HepG2 (cell line): Measurements from ENCODE around the gene SYNM. TPM values are rescaled to one million over a fixed set of nuclear protein-coding genes. Genes with fewer than 3 reads are reported as not detected.

ENCODE experiments used
- ATAC-seq: fragments of 200-7000 bp; cut with Tn5 transposase; 3 replicates; pipeline ENCODE4 v1.9.1; 2020; ENCODE audit warnings: mild to moderate bottlenecking, moderate library complexity
- BruUV-seq: library from RNA; stranded (reverse); fragments of 400-500 nt; replicated peaks from 2 replicates; lab custom pipeline; 2021; lab: Mats Ljungman, UMichigan
- CTCF ChIA-PET: fragments of 300-600 bp; formaldehyde crosslinking; extraction: SDS; loops from one replicate; lab custom pipeline; 2021; ENCODE audit warnings: low total read pairs, inconsistent platforms, low intra/inter-chr PET ratio; lab: Yijun Ruan, JAX
- POLR2A ChIA-PET: fragments of 350-600 bp; sonication (Branson Sonifier 250); formaldehyde crosslinking; loops from one replicate; lab custom pipeline; 2020; ENCODE audit warnings: antibody characterized with exemption, inconsistent platforms; lab: Yijun Ruan, JAX
- DNase-seq: peaks from one replicate; pipeline ENCODE4 v3.0.0-alpha.2; 2015; ENCODE audit warnings: low spot score
- FAIRE-seq: peaks from 3 replicates; lab custom pipeline; 2011; peaks lifted over from hg19 to GRCh38; lab: Jason Lieb, UNC
- H2AFZ ChIP-seq: one replicate; pipeline ENCODE4 v1.6.1; 2011; ENCODE audit warnings: low read length, inconsistent platforms
- H3K27ac ChIP-seq: fragments of 300-600 bp; 3 replicates; pipeline ENCODE4 v1.8.0; 2011; ENCODE audit warnings: mixed run types, mild to moderate bottlenecking, mixed read lengths, low read length, inconsistent platforms; ENCODE audit not compliant: insufficient read depth; ENCODE audit errors: extremely low read length
- H3K27me3 ChIP-seq, 2 experiments: fragments of 200-600 bp in 1 of 2; 2 replicates in 1 of 2; 3 replicates in 1 of 2; pipeline versions ENCODE4 v1.6.0 to v1.8.0; 2011; ENCODE audit warnings: low read length in 2 of 2, mild to moderate bottlenecking in 2 of 2, moderate library complexity in 2 of 2, inconsistent platforms in 1 of 2; ENCODE audit not compliant: insufficient read depth in 2 of 2, control insufficient read depth in 1 of 2
- H3K36me3 ChIP-seq, 2 experiments: fragments of 200-600 bp in 1 of 2; replicated peaks in 1 of 2; 2 replicates in 1 of 2; 3 replicates in 1 of 2; pipeline versions ENCODE4 v1.5.1 to v1.8.0; 2011; ENCODE audit warnings: low read length in 2 of 2, inconsistent platforms in 1 of 2; ENCODE audit not compliant: insufficient read depth in 2 of 2, control insufficient read depth in 1 of 2
- H3K4me1 ChIP-seq: 2 replicates; pipeline ENCODE4 v1.5.1; 2012; ENCODE audit warnings: low read length, inconsistent platforms; ENCODE audit not compliant: insufficient read depth
- H3K4me2 ChIP-seq: 2 replicates; pipeline ENCODE4 v1.6.0; 2011; ENCODE audit warnings: low read depth, low read length, inconsistent platforms
- H3K4me3 ChIP-seq, 3 experiments: fragments of 200-600 bp in 1 of 3; sonication (generic), shearing (Covaris generic) in 1 of 3; replicated peaks in 1 of 3; 2 replicates each; pipeline ENCODE4 v1.5.1; 2011 to 2016; ENCODE audit warnings: low read length in 3 of 3, inconsistent platforms in 2 of 3, low read depth in 2 of 3, mild to moderate bottlenecking in 2 of 3, control low read depth in 1 of 3, mixed read lengths in 1 of 3; ENCODE audit not compliant: insufficient read depth in 1 of 3
- H3K79me2 ChIP-seq: one replicate; pipeline ENCODE4 v1.6.1; 2011; ENCODE audit warnings: low read length, inconsistent platforms; ENCODE audit not compliant: insufficient read depth
- H3K9ac ChIP-seq: 2 replicates; pipeline ENCODE4 v1.6.0; 2011; ENCODE audit warnings: mild to moderate bottlenecking, low read depth, low read length, inconsistent platforms; ENCODE audit not compliant: insufficient read depth
- H3K9me3 ChIP-seq: 2 replicates; pipeline ENCODE4 v1.5.1; 2012; ENCODE audit warnings: mild to moderate bottlenecking, low read length
- H4K20me1 ChIP-seq: 2 replicates; pipeline ENCODE4 v1.6.0; 2011; ENCODE audit warnings: inconsistent platforms, mild to moderate bottlenecking, low read length, moderate library complexity; ENCODE audit not compliant: insufficient read depth
- ARNT2 ChIP-seq: sonication (generic); formaldehyde crosslinking; IDR thresholded peaks from 2 replicates; pipeline ENCODE4 v1.8.0; 2022; ENCODE audit warnings: mild to moderate bottlenecking, low read depth, missing genetic modification reagents, moderate library complexity
- ATF4 ChIP-seq, 2 experiments: fragments of 450-650 bp in 1 of 2; sonication (generic) in 1 of 2; formaldehyde crosslinking; IDR thresholded peaks; 2 replicates each; pipeline versions ENCODE4 v1.5.0 to v1.8.0; 2020 to 2022; ENCODE audit warnings: mild to moderate bottlenecking in 1 of 2, missing genetic modification reagents in 1 of 2
- CBFB ChIP-seq: sonication (generic); formaldehyde crosslinking; IDR thresholded peaks from 2 replicates; pipeline ENCODE4 v1.4.0; 2020; ENCODE audit warnings: missing genetic modification reagents
- CBX2 ChIP-seq, 2 experiments: fragments of 200-600 bp in 1 of 2; sonication (generic); formaldehyde crosslinking in 1 of 2; IDR thresholded peaks; 2 replicates each; pipeline versions ENCODE4 v1.7.0 to v1.8.1; 2018 to 2022; ENCODE audit warnings: low read depth in 2 of 2, low read length in 1 of 2, mild to moderate bottlenecking in 1 of 2, missing genetic modification reagents in 1 of 2
- HDAC6 ChIP-seq: fragments of 200-600 bp; sonication (generic); IDR thresholded peaks from 2 replicates; pipeline ENCODE4 v1.7.0; 2017; ENCODE audit warnings: mild to moderate bottlenecking, antibody characterized with exemption, low read length, low read depth
- MTF2 ChIP-seq: sonication (generic); formaldehyde crosslinking; IDR thresholded peaks from 2 replicates; pipeline ENCODE4 v1.5.0; 2020; ENCODE audit warnings: missing genetic modification reagents, borderline replicate concordance
- MZF1 ChIP-seq: sonication (generic); formaldehyde crosslinking; IDR thresholded peaks from 2 replicates; pipeline ENCODE4 v1.8.1; 2023; ENCODE audit warnings: mild to moderate bottlenecking, missing genetic modification reagents, borderline replicate concordance
- NBN ChIP-seq: fragments of 450-650 bp; conservative IDR thresholded peaks from 2 replicates; pipeline ENCODE4 v1.6.1; 2017
- PTBP1 ChIP-seq: fragments of 200-400 bp; formaldehyde crosslinking; IDR thresholded peaks from 2 replicates; pipeline ENCODE4 v1.6.1; 2018; ENCODE audit warnings: low read length, low read depth; ENCODE audit not compliant: poor library complexity, severe bottlenecking
- RXRA ChIP-seq: sonication (generic); formaldehyde crosslinking; IDR thresholded peaks from 2 replicates; pipeline ENCODE4 v1.5.1; 2020; ENCODE audit warnings: missing genetic modification reagents
- THYN1 ChIP-seq: sonication (generic); formaldehyde crosslinking; IDR thresholded peaks from 2 replicates; pipeline ENCODE4 v1.8.1; 2023; ENCODE audit warnings: low read depth, mild to moderate bottlenecking, moderate library complexity, missing genetic modification reagents, borderline replicate concordance
- ZNF549 ChIP-seq: sonication (generic); formaldehyde crosslinking; IDR thresholded peaks from 2 replicates; pipeline ENCODE4 v1.5.0; 2020; ENCODE audit warnings: missing genetic modification reagents
- ZNF660 ChIP-seq: sonication (generic); formaldehyde crosslinking; IDR thresholded peaks from 2 replicates; pipeline ENCODE4 v1.5.1; 2020; ENCODE audit warnings: mild to moderate bottlenecking, low read depth, missing genetic modification reagents, borderline replicate concordance
- ZNF780A ChIP-seq: sonication (generic); formaldehyde crosslinking; IDR thresholded peaks from 2 replicates; pipeline ENCODE4 v1.8.0; 2022; ENCODE audit warnings: mild to moderate bottlenecking, missing genetic modification reagents, moderate library complexity
- WGBS: methylation state at CpG from one replicate; pipeline ENCODE4 v1.1.6; 2017; ENCODE audit warnings: low lambda C conversion rate; 5-methylcytosine and 5-hydroxymethylcytosine counted together
- in situ Hi-C: cut with HindIII; loops from 2 replicates; pipeline ENCODE4 v1.10.0; 2017; ENCODE audit warnings: low pct_unique_long_range_greater_than_20kb; ENCODE audit not compliant: extremely low pct_ligation_motif_present
- intact Hi-C: fragments of 100-400 bp; cut with micrococcal nuclease; formaldehyde crosslinking; loops from one replicate; pipeline ENCODE4 v1.10.0; 2022; ENCODE audit not compliant: unreplicated experiment
- polyA plus RNA-seq, 8 experiments: library from polyadenylated mRNA; depleted of rRNA in 3 of 8; stranded (reverse) in 7 of 8; unstranded in 1 of 8; fragments of >200 nt; fragmentation: Illumina TruSeq in 4 of 8; extraction: Trizol in 4 of 8; gene quantifications; 2 replicates each; pipeline versions ENCODE4 v1.2.1 to v1.2.3, GENCODE V29; 2011 to 2016; ENCODE audit warnings: low read depth in 4 of 8, missing spikeins in 1 of 8, mixed read lengths in 1 of 8; ENCODE audit not compliant: insufficient read depth in 1 of 8
- total RNA-seq, 5 experiments: library from RNA; depleted of rRNA; stranded (reverse); fragments of >200 nt; fragmentation: Illumina TruSeq; extraction: Trizol; gene quantifications; 2 replicates each; pipeline ENCODE4 v1.2.3, GENCODE V29; 2016; ENCODE audit warnings: low read depth in 1 of 5
- TF ChIP-seq, protein P1 (sequence below): sonication (generic); formaldehyde crosslinking; conservative IDR thresholded peaks from 2 replicates; pipeline ENCODE4 v1.8.1; 2023; ENCODE audit warnings: missing genetic modification reagents
- TF ChIP-seq, protein P2 (sequence below): sonication (generic); formaldehyde crosslinking; IDR thresholded peaks from 2 replicates; pipeline ENCODE4 v1.5.0; 2020; ENCODE audit warnings: missing genetic modification reagents

The SYNM gene
- total and polyA plus RNA-seq, 2 of the 13 experiments (the other 11 are each of a cell fraction or from before 2014, with no cell fraction given) = 1.1 to 3.7 TPM

GRCh38 chr15:99073008-99073717, 31.7 kb upstream of the SYNM start (continued):
- TF ChIP-seq ZNF660 = no peak
- TF ChIP-seq, protein P1, sequence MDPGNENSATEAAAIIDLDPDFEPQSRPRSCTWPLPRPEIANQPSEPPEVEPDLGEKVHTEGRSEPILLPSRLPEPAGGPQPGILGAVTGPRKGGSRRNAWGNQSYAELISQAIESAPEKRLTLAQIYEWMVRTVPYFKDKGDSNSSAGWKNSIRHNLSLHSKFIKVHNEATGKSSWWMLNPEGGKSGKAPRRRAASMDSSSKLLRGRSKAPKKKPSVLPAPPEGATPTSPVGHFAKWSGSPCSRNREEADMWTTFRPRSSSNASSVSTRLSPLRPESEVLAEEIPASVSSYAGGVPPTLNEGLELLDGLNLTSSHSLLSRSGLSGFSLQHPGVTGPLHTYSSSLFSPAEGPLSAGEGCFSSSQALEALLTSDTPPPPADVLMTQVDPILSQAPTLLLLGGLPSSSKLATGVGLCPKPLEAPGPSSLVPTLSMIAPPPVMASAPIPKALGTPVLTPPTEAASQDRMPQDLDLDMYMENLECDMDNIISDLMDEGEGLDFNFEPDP = no peak
- no peak for TF ChIP-seq HDAC6
- no peak for TF ChIP-seq RXRA (CRISPR knock-in tag)
- TF ChIP-seq, protein P2, sequence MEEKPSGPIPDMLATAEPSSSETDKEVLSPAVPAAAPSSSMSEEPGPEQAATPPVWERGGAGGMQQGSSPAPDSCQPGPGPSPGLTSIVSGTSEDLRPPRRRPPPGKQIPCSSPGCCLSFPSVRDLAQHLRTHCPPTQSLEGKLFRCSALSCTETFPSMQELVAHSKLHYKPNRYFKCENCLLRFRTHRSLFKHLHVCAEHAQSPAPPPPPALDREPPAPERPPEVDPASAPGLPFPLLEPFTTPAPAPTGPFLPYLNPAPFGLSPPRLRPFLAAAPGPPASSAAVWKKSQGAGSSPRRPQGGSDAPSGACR (CRISPR knock-in tag) = no peak
- TF ChIP-seq ZNF780A (CRISPR knock-in tag) = no peak

GRCh38 chr15:99074446-99074845, 30.4 kb upstream of the SYNM start:
- intact Hi-C loops (loop anchor here (10.0 kb wide), 1 partner anchor 300 kb away; no protein-coding TSS in a partner anchor), in situ Hi-C loops (no loop called here)
- Histone ChIP-seq H3K36me3 (no peaks in the 10 kb centered on the region), H3K4me1 (peaks cover 9% of the 10 kb centered on the region), H3K4me3 (no peak overlapping the region), H3K79me2 (no peaks in the 10 kb centered on the region), H4K20me1 (no peaks in the 10 kb centered on the region), H3K4me2 (no peak overlapping the region), H3K9ac (no peak overlapping the region), H2AFZ (no peak overlapping the region), H3K27me3 (peaks cover 0 to 23% of the 10 kb centered on the region in 2 experiments; a peak in 3 of 5 replicates), H3K9me3 (no peaks in the 10 kb centered on the region), H3K27ac (no peak overlapping the region)
- CTCF ChIA-PET = no interaction called here
- DNase-seq (no peak), ATAC-seq (no peak), FAIRE-seq (no peak)
- POLR2A ChIA-PET = no interaction called here
- TF ChIP-seq NBN = no peak
- TF ChIP-seq MTF2 (CRISPR knock-in tag) = no peak
- no peak for TF ChIP-seq MZF1 (CRISPR knock-in tag)
- no peak for TF ChIP-seq ATF4 (CRISPR knock-in tag; IDR thresholded peaks at IDR 0.05)
- TF ChIP-seq CBFB (CRISPR knock-in tag) = no peak
- no peak for TF ChIP-seq THYN1
- TF ChIP-seq ARNT2 (CRISPR knock-in tag) = no peak
- no peak for TF ChIP-seq PTBP1
- TF ChIP-seq CBX2 (IDR thresholded peaks at IDR 0.05; ENCODE audit: low read depth, low read length) = no peak
- TF ChIP-seq CBX2 (CRISPR knock-in tag; IDR thresholded peaks at IDR 0.05; ENCODE audit: low read depth) = no peak
- no peak for TF ChIP-seq ZNF549 (CRISPR knock-in tag)
- WGBS = no CpG with 5 or more reads among the region's 5 CpGs
- BruUV-seq = no TSS peak
